ENCODE results near the gene FAM124B.

DNA sequence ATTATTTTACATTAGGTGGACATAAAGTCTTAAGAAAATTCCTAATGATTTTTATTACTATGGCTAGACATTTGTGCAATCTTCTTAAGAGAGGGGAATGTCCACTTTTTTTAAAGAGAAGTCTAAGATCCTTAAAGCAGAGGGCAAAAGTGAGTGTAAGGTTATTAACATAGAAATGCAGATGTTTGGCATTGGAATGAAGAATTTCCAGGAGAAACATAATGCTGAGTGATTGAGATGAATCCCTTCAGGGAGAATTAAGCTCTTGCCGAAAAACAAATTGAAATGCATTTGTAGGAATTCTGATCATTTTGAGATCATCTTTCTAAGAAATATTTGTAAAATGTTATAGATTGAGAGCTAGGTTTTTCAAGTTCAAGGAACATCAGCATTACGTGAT is 15.0 kb downstream of the FAM124B start:
- no peak for TF ChIP-seq POLR2A (IDR thresholded peaks at IDR 0.05; ENCODE audit: low read depth, low read length)
- no peak for TF ChIP-seq POLR2AphosphoS5 (IDR thresholded peaks at IDR 0.05; ENCODE audit: low read depth, low read length)
- no peak for TF ChIP-seq SPI1 (IDR thresholded peaks at IDR 0.05; ENCODE audit: low read depth, low read length)
- no peak for TF ChIP-seq TAF1 (IDR thresholded peaks at IDR 0.05; ENCODE audit: low read depth, low read length)
- TF ChIP-seq POU2F2 (IDR thresholded peaks at IDR 0.05; ENCODE audit: low read depth, low read length) = no peak
- TF ChIP-seq PAX5 (IDR thresholded peaks at IDR 0.05; ENCODE audit: insufficient read depth, low read length, severe bottlenecking) = no peak

All from GM12891 (cell line).